Ovary (tissue), 3 donors: ENCODE data around the gene SLIT3.

ENCODE experiments used
- EP300 ChIP-seq: sonication (generic); formaldehyde crosslinking; IDR thresholded peaks from one replicate; pipeline ENCODE4 v1.6.1; 2017; ENCODE audit warnings: antibody characterized with exemption
- POLR2A ChIP-seq: fragments of 450-650 bp; IDR thresholded peaks from one replicate; pipeline ENCODE4 v1.6.1; 2017; ENCODE audit warnings: antibody characterized with exemption, mild to moderate bottlenecking, moderate library complexity
- TF ChIP-seq, protein P1 (sequence below), 3 donors: fragments of 450-650 bp in 2 of 3; fragments of 200-600 bp in 1 of 3; IDR thresholded peaks; one replicate each; pipeline versions ENCODE4 v1.5.1 to v1.8.0; 2016 to 2022; ENCODE audit warnings: antibody characterized with exemption in 3 of 3, mild to moderate bottlenecking in 1 of 3
- donor health status: DM: no; HTN: no; CAD: no.

- TF ChIP-seq, protein P1, sequence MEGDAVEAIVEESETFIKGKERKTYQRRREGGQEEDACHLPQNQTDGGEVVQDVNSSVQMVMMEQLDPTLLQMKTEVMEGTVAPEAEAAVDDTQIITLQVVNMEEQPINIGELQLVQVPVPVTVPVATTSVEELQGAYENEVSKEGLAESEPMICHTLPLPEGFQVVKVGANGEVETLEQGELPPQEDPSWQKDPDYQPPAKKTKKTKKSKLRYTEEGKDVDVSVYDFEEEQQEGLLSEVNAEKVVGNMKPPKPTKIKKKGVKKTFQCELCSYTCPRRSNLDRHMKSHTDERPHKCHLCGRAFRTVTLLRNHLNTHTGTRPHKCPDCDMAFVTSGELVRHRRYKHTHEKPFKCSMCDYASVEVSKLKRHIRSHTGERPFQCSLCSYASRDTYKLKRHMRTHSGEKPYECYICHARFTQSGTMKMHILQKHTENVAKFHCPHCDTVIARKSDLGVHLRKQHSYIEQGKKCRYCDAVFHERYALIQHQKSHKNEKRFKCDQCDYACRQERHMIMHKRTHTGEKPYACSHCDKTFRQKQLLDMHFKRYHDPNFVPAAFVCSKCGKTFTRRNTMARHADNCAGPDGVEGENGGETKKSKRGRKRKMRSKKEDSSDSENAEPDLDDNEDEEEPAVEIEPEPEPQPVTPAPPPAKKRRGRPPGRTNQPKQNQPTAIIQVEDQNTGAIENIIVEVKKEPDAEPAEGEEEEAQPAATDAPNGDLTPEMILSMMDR (IDR thresholded peaks at IDR 0.05), result no peak
- TF ChIP-seq POLR2A (no peak), EP300 (no peak)
These were observed 340.4 kb downstream of the SLIT3 start for GRCh38 chr5:168960497-168960896.
